ENCODE results near the gene P2RY6. TPM values are rescaled to one million over a fixed set of nuclear protein-coding genes. Genes with fewer than 3 reads are reported as not detected.

The P2RY6 gene
- total RNA-seq, 2 experiments from 2014 or later, result not detected

GRCh38 chr11:73334384-73335203 lies 62.5 kb downstream of the P2RY6 start:
- BruUV-seq (replicated peaks), result no TSS peak
- DNase-seq (ENCODE audit: low spot score), result peak; percentile 36
- Histone ChIP-seq H3K9me2 (ENCODE audit: insufficient read depth, low read length) (no peaks in the 10 kb centered on the region), H4K20me1 (ENCODE audit: insufficient read depth, low read length) (no peaks in the 10 kb centered on the region), H3K9me3 (ENCODE audit: low read length) (no peaks in the 10 kb centered on the region), H3K4me1 (ENCODE audit: insufficient read depth, low read length, poor library complexity, severe bottlenecking) (peaks cover 13% of the 10 kb centered on the region), H3K27ac (ENCODE audit: low read depth, low read length, poor library complexity, severe bottlenecking) (no peak overlapping the region), H3K4me3 (ENCODE audit: low read depth, low read length, poor library complexity, severe bottlenecking) (no peak overlapping the region), H3K36me3 (ENCODE audit: insufficient read depth, low read length) (no peaks in the 10 kb centered on the region), H3K4me2 (ENCODE audit: low read length) (0 out of 2 replicates have a peak overlapping the region, but pooled peaks have one; percentile 4), H2AFZ (ENCODE audit: low read length) (peak overlapping the region; percentile 63; the same call in 1 of the 2 replicates), H3K79me2 (ENCODE audit: insufficient read depth, low read depth, low read length) (no peaks in the 10 kb centered on the region)
- intact Hi-C loops (cut with micrococcal nuclease; ENCODE audit: unreplicated experiment), result loop anchor here (1.0 kb wide), 2 partner anchors 27 to 39 kb away; no protein-coding TSS in a partner anchor
- TF ChIP-seq EZH2phosphoT487 (IDR thresholded peaks at IDR 0.05; ENCODE audit: borderline replicate concordance, low read depth, low read length) (no peak), CTCF (conservative IDR thresholded peaks at IDR 0.05; ENCODE audit: low read length) (no peak)
- ChIA-PET CTCF (ENCODE audit: unreplicated experiment) (interaction anchor here (0.6 to 2.2 kb wide), 4 partner anchors 18 to 89 kb away, joined by 3 to 17 read pairs (median 6); no protein-coding TSS in a partner anchor), POLR2A (interaction anchor here (0.6 to 0.9 kb wide), 4 partner anchors 20 to 1164 kb away, joined by 3 to 5 read pairs (median 3); no protein-coding TSS in a partner anchor)

GRCh38 chr11:73335204-73335923 lies 63.2 kb downstream of the P2RY6 start:
- ChIA-PET POLR2A (interaction anchor here (0.6 to 0.9 kb wide), 4 partner anchors 21 to 1165 kb away, joined by 3 to 5 read pairs (median 3); no protein-coding TSS in a partner anchor), CTCF (ENCODE audit: unreplicated experiment) (interaction anchor here (0.6 to 2.2 kb wide), 8 partner anchors 17 to 88 kb away, joined by 3 to 17 read pairs (median 4); no protein-coding TSS in a partner anchor)
- H3K9me3 ChIP-seq (ENCODE audit: low read length), result no peaks in the 10 kb centered on the region
- no peaks in the 10 kb centered on the region for H3K36me3 ChIP-seq (ENCODE audit: insufficient read depth, low read length)
- H4K20me1 ChIP-seq (ENCODE audit: insufficient read depth, low read length), result no peaks in the 10 kb centered on the region
- H2AFZ ChIP-seq (ENCODE audit: low read length), result peak overlapping the region; percentile 63; the same call in 1 of the 2 replicates
- H3K27ac ChIP-seq (ENCODE audit: low read depth, low read length, poor library complexity, severe bottlenecking), result no peak overlapping the region
- H3K79me2 ChIP-seq (ENCODE audit: insufficient read depth, low read depth, low read length), result no peaks in the 10 kb centered on the region
- 0 out of 2 replicates have a peak overlapping the region, but pooled peaks have one; percentile 4 for H3K4me2 ChIP-seq (ENCODE audit: low read length)
- DNase-seq (ENCODE audit: low spot score), result peak; percentile 77
- H3K4me1 ChIP-seq (ENCODE audit: insufficient read depth, low read length, poor library complexity, severe bottlenecking), result peaks cover 13% of the 10 kb centered on the region
- intact Hi-C loops (cut with micrococcal nuclease; ENCODE audit: unreplicated experiment), result loop anchor here (1.0 kb wide), 2 partner anchors 28 to 40 kb away; no protein-coding TSS in a partner anchor
- H3K4me3 ChIP-seq (ENCODE audit: low read depth, low read length, poor library complexity, severe bottlenecking), result no peak overlapping the region
- no peaks in the 10 kb centered on the region for H3K9me2 ChIP-seq (ENCODE audit: insufficient read depth, low read length)
- BruUV-seq (replicated peaks), result no TSS peak
- peak; percentile 99 for TF ChIP-seq CTCF (conservative IDR thresholded peaks at IDR 0.05; ENCODE audit: low read length)
- no peak for TF ChIP-seq EZH2phosphoT487 (IDR thresholded peaks at IDR 0.05; ENCODE audit: borderline replicate concordance, low read depth, low read length)
